GDM1 (cell line): Measurements from ENCODE around the gene SMAP1.
"Not testable (repeated sequence)": the region's sequence is repeated elsewhere in the genome, so short reads cannot be mapped to it uniquely, and the experiment has no call there.

Experiments used
- DNase-seq: peaks from one replicate; lab custom pipeline; 2025; lab: John Stamatoyannopoulos, UW

The SMAP1 gene

DNA sequence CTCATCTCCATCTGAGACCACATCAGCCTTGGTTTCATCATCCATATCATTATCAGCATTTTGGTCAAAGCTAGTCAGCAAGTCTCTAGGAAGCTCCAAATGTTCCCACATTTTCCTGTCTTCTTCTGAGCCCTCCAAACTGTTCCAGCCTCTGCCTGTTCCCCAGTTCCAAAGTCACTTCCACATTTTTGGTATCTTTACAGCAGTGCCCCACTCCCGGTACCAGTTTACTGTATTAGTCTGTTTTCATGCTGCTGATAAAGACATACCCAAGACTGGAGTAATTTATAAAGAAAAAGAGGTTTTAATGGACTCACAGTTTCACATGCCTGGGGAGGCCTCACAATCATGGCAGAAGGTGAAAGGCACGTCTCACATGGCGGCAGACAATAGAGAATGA, 74.8 kb downstream of the SMAP1 start:
- not testable (repeated sequence) for DNase-seq

DNA sequence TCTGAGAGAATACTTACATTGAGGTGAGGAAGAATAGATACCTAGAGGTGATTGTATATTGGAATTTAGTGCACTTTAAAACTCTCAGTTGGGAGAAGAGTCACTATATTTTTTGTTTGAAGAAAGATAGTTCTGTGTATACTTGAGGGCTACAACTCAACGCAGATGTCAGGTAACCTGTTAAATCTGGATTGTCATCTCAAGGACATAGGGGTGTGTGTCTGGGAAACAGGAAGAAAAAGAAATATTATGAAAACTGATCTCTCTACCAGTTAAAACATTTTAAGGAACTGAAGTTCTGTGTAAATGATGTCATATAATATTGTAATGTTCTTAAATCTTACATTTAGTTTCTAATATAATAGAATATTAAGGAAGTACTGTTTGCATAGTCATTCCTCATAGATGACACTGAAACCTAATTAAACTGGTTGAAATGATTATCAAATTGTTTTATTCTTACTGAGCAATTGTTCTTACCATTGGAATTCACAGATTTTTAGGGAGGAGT, 86.2 kb downstream of the SMAP1 start:
- DNase-seq, result no peak

DNA sequence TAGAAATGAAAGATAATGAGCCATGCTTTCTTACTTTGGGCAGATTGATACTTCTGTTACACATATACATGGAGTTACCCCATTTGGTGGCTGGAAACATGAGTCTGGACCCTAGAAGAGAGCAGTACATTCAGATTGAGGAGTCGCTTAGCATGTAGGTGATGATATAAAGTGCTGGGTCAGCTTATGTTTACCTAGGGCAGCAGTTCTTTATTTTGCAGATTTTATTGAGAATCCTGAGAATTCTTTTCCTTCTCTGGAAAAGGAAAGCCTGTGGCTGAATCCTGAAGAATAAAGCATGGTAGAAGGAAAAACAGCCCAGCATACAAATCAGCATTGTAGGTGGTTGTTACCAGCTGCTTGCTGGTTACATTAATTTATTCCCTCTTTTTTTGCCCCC, 91.2 kb downstream of the SMAP1 start:
- DNase-seq, result no peak

DNA sequence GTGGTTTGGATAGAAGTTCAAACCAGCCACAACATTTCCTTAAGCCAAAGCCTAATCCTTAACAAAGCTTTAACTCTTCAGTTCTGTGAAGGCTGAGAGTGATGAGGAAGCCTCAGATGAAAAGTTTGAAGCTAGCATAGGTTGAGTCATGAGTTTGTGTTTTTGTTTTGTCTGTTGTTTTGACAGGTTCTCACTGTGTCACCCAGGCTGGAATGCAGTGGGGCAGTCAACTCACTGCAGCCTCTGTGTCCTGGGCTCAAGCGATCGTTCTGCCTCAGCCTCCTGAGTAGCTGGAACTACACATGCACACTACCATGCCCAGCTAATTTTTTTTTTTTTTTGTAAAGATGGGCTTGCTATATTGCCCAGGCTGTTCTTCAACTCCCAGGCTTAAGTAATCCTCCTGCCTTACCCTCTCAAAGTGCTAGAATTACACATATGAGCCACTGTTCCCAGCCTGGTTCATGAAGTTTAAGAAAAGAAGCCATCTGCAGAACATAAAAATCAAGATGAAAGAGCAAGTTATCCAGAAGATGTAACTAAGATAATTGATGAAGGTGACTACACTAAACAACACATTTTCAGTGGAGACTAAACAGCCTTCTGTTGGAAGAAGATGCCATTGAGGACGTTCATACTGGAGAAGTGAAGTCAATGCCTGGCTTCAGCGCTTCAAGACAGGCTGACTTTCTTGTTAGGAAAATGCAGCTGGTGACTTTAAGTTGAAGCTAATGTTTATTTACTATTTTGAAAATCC, 96.2 kb downstream of the SMAP1 start:
- DNase-seq, result no peak

DNA sequence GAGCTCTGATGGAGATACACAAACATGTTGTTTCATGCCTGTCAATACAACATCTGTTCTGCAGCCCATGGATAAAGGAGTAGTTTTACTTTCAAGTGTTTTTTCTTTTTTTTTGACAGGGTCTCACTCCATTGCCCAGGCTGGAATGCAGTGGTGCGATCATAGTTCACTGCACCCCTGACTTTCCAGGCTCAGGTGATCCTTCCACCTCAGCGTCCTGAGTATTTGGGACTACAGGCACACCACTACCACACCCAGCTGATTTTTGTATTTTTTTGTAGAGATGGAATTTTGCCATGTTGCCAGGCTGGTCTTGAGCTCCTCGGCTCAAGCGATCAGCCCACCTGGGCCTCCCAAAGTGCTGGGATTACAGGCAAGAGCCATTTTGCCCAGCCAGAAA, 97.0 kb downstream of the SMAP1 start:
- no peak for DNase-seq

DNA sequence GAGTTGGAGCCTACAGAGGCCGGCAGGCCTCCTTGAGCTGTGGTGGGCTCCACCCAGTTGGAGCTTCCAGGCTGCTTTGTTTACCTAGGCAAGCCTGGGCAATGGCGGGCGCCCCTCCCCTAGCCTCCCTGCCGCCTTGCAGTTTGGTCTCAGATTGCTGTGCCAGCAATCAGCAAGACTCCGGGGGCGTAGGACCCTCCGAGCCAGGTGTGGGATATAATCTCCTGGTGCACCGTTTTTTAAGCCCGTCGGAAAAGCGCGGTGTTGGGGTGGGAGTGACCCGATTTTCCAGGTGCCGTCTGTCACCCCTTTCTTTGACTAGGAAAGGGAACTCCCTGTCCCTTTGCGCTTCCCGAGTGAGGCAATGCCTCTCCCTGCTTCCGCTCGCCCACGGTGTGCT, 103.7 kb downstream of the SMAP1 start:
- not testable (repeated sequence) for DNase-seq

DNA sequence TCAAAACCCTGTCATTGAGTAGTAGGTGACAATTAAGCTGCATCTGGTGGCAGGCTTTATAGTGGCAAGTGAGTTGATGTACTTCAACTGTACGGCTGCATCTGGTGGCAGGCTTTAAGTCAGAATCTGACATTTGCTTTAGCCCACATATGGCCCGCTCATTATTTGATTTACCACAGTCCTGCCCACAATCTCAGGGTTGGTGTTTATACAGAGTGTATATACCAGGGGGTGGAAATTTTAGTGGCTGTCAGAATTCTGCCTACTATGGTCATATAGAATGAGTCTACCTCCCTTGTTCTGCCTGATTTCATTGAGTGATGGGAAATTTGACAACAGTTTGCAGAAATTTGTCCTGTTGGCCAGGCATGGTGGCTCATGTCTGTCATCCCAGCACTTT, 112.3 kb downstream of the SMAP1 start:
- DNase-seq, result no peak

DNA sequence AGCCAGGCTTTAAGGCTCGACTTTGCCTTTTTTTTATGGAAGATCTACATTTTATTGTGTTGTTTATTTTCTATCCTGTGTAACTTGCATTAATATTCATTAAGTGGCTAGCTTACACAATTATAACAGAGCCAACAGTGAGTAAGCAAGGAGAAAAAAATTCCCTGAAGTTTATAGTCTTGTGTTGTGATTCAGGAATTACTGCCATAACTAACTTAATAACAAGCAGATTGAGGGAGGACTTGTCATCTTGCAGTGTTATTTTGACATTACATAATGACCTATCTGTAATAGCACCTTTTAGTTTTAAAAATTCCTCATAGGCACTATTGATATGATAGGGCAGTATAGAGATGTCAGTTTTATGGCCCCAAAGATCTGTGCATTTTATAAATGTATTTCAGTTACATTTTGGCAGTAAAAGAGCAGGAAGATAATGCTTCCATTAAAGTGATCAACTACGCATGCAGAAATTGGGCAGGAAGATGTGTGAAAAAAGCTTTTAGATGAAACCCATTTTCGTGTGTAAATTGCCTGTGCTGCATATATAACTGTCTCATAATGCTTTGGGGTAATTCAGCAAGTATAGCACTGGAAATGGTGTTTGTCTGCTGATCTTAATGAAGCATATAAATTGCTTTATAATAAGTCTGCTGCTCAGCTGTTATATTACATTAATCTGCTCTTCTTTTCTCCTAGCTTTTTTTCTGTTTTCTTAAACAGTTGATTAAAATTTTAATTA, 123.0 kb downstream of the SMAP1 start:
- no peak for DNase-seq

DNA sequence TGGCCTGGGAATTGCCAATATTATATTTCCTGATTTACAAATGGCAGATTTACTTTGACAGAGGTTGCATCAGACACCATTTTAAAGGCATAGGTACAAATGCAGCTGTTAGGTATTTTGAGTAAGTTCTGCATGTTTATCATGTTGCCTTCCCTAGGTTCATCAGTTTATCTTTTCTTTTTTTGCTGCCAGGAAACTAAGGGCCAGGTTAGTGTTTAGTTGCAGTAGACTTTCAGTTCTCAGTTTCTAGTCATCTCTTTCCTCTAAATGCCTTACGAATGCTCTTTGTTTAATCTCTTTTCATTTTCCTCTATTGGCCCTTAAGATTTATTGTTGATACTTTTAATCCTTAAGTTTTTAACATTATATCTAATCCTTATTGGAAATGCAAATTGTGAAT, 129.9 kb downstream of the SMAP1 start:
- no peak for DNase-seq

DNA sequence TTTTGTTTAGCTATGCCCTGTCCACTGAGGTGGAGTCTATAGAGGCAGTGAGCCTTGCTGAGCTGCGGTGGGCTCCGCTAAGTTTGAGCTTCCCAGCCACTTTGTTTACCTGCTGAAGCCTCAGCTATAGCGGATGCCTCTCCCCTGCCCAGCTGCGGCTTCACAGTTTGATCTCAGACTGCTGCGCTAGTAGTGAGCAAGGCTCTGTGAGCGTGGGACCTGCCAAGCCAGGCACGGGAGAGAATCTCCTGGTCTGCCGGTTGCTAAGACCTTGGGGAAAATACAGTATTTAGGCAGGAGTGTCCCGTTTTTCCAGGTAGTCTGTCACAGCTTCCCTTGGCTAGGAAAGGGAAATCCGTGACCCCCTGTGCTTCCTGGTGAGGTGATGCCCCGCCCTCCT, 138.4 kb downstream of the SMAP1 start:
- DNase-seq, result no peak

DNA sequence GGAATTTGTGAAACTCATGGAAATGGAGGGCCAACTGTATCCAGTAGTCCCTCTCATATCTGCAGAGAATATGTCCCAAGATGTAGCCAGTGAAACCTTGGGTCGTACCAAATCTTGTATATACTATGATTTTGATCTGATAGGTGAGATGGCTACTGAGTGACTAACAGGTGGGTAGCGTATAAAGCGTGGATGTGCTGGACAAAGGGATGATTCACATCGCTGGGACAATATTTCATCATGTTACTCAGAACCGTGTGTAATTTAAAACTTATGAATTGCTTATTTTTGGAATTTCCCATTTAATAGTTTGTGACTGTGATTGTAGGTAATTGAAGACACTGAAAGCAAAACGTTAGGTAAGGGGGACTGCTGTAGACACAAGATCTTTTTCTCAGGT, 144.1 kb downstream of the SMAP1 start:
- no peak for DNase-seq

DNA sequence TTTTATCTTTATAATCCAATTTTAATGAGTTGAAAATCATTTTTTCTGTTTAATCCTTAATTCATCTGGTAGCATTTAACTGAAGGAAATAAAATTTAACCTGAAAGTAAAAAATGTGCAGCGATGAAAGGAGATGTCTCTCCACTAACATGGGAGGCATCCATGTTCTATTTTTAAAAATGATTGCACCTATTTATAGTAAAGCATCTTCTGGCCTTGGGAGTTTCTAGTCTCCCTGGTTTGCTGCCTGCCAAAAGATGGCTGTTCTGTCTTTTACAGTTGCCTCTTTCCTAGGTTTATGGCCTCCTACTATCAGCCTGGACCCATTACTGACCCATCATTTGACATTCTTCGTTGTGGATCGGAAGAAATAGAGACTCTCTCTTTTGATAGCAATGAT, 146.2 kb downstream of the SMAP1 start:
- DNase-seq, result no peak

DNA sequence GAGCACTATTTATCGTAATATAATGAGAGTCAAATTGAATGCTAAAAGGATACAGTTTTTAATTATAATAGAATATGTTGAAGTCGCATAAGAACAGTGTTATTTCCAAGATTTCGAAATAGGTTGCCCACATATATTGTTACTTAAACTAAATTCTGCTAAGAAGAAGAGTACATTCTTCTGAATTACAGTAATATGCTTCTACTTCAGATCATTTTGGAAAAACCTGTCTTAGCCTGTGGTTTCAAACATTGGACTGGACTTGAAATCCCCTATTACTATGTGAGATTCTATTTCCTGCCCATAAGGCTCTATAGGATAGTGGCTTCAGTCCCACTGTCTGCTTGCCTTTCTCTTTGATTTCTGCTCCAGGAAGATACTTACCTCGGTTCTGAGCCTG, 152.0 kb downstream of the SMAP1 start:
- DNase-seq, result no peak

DNA sequence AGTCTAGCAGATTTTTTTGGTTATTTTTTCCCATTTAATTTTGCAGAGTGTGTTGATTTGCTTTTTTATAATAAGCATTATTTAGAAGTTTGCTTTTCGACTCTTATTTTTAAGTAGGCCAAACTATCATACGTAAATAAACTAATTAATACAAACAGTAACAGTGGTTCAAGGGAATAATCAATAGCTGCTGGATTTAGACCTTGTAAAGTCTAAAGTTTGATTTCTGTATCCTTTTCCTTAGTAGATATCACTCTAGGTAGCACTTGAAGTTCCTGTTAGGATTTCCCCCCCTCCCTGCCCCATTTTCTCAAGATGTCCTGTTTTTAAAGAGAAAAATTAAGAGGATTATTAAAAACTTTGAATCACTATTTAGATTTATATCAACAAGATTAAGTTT, 153.1 kb downstream of the SMAP1 start:
- DNase-seq, result no peak

DNA sequence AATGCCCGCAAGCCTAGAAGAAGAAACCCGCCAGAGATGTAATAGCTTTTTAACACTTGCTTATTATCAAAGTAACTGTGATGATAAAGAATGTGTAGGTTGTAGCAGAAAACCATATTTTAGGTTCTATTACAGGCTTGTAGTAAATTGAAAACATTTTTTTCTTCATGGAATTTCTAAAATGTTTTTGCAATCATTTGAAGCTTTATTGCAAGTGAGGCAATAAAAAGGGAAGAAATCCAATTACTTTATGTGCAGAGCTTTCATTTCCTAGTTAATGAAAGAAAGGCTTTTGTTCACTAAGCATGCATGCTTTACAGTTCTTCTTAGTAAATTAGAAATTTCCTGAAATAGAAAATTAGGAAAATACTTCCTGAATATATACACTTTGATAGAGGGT, 154.1 kb downstream of the SMAP1 start:
- DNase-seq, result no peak

DNA sequence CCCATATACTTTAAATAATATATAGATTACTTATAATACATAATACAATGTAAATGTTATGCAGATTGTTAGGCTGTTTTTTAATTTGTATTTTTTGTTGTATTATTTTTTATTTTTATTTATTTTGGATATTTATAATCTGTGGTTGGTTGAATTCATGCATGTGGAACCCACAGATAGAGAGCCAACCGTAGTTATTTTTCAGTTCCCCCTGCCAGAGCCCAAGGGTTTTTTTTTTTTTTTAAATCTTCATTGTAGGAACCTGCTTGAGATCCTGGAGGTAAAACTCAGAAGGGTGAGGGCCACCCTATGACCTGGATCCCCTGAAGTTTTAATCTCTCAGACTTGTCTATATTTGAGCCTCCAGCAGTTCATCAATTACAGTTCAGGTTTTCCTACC, 156.0 kb downstream of the SMAP1 start:
- no peak for DNase-seq

DNA sequence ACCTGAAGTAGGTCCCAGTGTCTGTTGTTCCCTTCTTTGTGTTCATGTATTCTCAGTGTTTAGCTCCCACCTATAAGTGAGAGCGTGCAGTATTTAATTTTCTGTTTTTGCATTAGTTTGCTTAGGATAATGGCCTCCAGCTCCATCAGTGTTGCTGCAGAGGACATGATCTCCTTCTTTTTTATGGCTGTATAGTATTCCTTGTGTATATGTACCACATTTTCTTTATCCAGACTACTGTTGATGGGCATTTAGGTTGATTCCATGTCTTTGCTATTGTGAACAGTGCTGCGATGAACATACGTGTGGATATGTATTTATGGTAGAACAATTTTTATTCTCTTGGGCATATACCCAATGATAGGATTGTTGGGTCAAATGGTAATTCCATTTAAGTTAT, 163.7 kb downstream of the SMAP1 start:
- no peak for DNase-seq

DNA sequence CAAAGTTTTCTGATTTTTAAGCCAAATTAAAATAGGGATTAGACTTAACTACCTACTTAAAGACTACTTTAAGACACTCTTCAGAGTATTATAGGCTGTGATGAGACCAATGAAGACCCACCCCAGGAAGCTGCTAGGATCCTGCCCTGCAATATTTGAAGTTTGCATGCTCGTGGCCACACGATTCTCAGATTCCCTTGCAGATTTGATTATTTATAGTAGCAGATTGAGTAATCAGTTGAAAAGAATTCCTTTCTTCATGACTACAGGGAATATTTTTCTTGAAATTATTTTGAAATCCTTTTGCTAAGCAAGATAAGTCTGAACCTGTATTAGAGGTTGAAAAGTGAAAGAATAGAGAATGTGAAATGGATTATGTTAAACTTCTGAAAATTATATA, 166.8 kb downstream of the SMAP1 start:
- DNase-seq, result no peak

DNA sequence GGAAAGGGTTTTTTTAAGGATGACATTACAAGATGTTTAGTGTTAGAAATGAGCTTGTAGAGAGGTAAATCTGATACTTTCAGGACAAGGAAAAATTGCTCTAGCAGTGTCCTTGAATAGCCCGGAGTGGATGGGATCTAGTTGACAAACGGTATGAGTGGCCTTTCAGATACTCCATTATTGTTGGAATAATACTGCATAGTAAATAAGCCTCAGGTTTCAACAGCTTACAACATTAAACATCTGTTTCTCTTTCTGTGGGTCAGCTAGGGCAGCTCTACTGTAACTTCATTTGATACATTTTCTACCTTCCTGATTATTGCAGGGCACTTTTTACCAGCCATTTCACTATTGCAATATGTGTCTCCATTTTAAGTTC, 171.2 kb downstream of the SMAP1 start:
- DNase-seq, result no peak

DNA sequence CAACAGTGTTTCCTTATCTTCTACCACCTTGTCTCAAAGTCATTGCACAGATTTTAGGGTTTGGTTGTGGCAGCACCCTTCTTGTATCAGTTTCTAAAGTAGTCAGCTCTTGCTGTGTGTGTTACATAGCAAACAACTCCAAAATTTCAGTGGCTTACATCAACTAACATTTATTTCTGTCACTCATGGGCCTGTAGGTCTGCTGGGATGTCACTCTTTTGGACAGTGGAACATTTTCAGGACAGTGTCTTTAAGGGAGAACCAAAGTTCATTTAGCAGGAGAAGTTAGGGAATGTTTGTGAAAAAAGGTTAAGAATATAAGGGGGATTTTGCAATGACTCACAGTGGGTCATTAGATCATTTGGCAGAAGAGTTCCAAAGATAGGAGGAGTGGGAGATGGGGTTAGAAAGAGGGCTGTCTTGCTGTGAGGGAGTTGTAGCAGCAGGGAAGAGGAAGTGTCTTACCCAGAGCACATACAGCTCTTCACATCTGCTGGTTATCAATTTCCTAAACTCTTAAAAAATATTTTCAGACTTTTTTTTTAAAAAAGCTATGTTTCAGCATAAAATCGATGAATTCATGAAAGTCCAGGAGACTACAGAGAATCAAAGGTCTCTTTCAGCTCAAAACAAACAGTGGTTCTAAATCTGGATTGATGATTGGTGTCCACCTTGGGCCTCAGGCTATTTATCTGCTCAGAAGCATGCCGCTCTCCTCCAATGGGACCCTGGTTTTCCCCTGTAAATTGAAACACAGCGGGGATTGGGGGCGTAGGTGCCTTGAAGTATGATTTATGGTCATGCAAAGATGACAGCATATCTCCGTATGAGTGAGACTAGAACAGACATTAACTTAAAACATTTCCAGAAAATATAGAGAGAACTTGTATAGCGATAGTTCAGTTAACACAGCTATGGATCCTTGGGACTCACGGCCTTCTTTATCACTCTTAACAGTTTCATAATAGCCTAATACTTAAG, 171.9 kb downstream of the SMAP1 start:
- DNase-seq, result no peak

DNA sequence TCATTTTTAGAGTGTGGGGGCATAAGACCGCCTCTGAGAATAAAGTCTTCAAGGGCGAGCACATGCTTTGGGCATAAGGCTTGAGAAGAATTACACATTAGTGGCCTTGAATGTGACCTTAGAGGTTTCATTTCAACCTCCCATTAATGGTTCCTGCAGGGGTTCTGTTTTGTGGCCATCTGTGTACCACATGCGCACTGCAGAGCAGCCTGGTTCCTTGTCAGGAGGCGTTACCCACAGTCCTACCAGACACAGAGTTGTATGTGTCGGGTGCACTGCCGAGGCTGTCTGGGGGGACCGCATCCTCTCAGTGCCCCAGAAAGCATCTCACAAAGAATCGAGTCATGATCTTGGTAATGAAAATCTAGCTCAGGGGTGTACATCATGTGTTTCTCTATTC, 173.4 kb downstream of the SMAP1 start:
- no peak for DNase-seq

DNA sequence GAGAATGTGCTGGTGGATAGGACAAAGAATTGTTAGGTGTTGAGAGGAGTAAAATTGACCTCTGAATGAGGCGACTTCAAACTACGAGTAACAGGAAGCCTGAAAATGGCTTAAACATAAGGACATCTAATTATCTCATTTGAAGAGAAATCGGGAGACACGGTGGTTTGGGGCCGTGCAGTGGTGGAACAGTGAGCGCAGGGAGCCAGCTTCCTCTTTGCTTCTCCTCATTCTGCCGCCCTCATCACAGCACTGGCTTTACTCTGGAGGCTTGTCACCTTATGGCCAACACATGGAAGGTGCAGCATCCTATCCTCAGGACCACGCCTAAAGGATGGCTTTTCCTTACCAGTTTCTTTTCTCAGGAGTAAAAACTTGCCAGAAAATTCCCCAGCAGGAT, 174.9 kb downstream of the SMAP1 start:
- no peak for DNase-seq
